ENCODE measurements around the gene TCF23.

- TF ChIP-seq CTCF (conservative IDR thresholded peaks at IDR 0.05): no peak
- TF ChIP-seq ZFX (IDR thresholded peaks at IDR 0.05): no peak
These were observed 54.9 kb downstream of the TCF23 start for GRCh38 chr2:27203741-27204140.

Data from C4-2B (cell line).